RWPE2 (cell line): ENCODE data around the gene PRKG1.
A peak's percentile ranks its signal among the peaks of the same experiment; 100 is the strongest.

Experiments
- ATAC-seq: fragments of 200-7000 bp; cut with Tn5 transposase; 3 replicates; pipeline ENCODE4 v1.9.1; 2021; ENCODE audit warnings: low read depth
- DNase-seq: peaks from one replicate; pipeline ENCODE4 v3.0.0-alpha.2; 2020; ENCODE audit warnings: low spot score
- H3K27ac ChIP-seq: fragments of 450-650 bp; 2 replicates; pipeline ENCODE4 v1.5.1; 2017; ENCODE audit warnings: mild to moderate bottlenecking; ENCODE audit not compliant: poor library complexity, severe bottlenecking
- H3K27me3 ChIP-seq: fragments of 250-450 bp; sonication (Bioruptor Pico); 2 replicates; pipeline ENCODE4 v1.5.1; 2021; ENCODE audit warnings: mild to moderate bottlenecking, moderate library complexity; ENCODE audit not compliant: insufficient read depth, poor library complexity, severe bottlenecking
- H3K36me3 ChIP-seq: fragments of 250-450 bp; sonication (Bioruptor Pico); 2 replicates; pipeline ENCODE4 v1.5.1; 2020; ENCODE audit warnings: low read depth, mild to moderate bottlenecking, moderate library complexity
- H3K4me1 ChIP-seq: fragments of 250-450 bp; sonication (Bioruptor Pico); 2 replicates; pipeline ENCODE4 v1.5.1; 2021; ENCODE audit warnings: mild to moderate bottlenecking, moderate library complexity; ENCODE audit not compliant: insufficient read depth, poor library complexity, severe bottlenecking
- H3K4me3 ChIP-seq: fragments of 250-450 bp; sonication (Bioruptor Pico); 2 replicates; pipeline ENCODE4 v1.5.1; 2021; ENCODE audit warnings: mild to moderate bottlenecking, moderate library complexity; ENCODE audit not compliant: severe bottlenecking
- H3K9me3 ChIP-seq: fragments of 250-450 bp; sonication (Bioruptor Pico); 2 replicates; pipeline ENCODE4 v1.5.1; 2021; ENCODE audit warnings: mild to moderate bottlenecking, moderate library complexity; ENCODE audit not compliant: severe bottlenecking
- CTCF ChIP-seq: fragments of 450-650 bp; IDR thresholded peaks from one replicate; pipeline ENCODE4 v1.5.1; 2017; ENCODE audit warnings: mild to moderate bottlenecking, moderate library complexity; ENCODE audit not compliant: poor library complexity, severe bottlenecking

Gene PRKG1

GRCh38 chr10:51170518-51171245 lies 96.4 kb downstream of the PRKG1 start:
- Histone ChIP-seq H3K27me3 (no peaks in the 10 kb centered on the region), H3K36me3 (no peaks in the 10 kb centered on the region), H3K9me3 (no peaks in the 10 kb centered on the region), H3K4me3 (no peak overlapping the region), H3K27ac (no peak overlapping the region), H3K4me1 (no peaks in the 10 kb centered on the region)
- no peak for DNase-seq
- ATAC-seq: 0 out of 3 replicates have a peak, but pooled peaks have one; percentile 35
- TF ChIP-seq CTCF: no peak

GRCh38 chr10:51171946-51172345 lies 97.7 kb downstream of the PRKG1 start:
- no peak for DNase-seq
- Histone ChIP-seq H3K27ac (no peak overlapping the region), H3K36me3 (no peaks in the 10 kb centered on the region), H3K27me3 (no peaks in the 10 kb centered on the region), H3K9me3 (no peaks in the 10 kb centered on the region), H3K4me1 (no peaks in the 10 kb centered on the region), H3K4me3 (no peak overlapping the region)
- TF ChIP-seq CTCF: no peak
- peak; percentile 31; the same call in 2 of the 3 replicates for ATAC-seq

- ATAC-seq: peak; percentile 19; the same call in 1 of the 3 replicates
These were observed 102.8 kb downstream of the PRKG1 start for GRCh38 chr10:51176976-51177695.

GRCh38 chr10:51178634-51179033 lies 104.3 kb downstream of the PRKG1 start:
- Histone ChIP-seq H3K27ac (no peak overlapping the region), H3K4me1 (no peaks in the 10 kb centered on the region), H3K4me3 (no peak overlapping the region), H3K36me3 (no peaks in the 10 kb centered on the region), H3K9me3 (no peaks in the 10 kb centered on the region), H3K27me3 (no peaks in the 10 kb centered on the region)
- TF ChIP-seq CTCF: no peak
- DNase-seq: no peak
- no peak for ATAC-seq

More at GRCh38 chr10:51176976-51177695, 102.8 kb downstream of the PRKG1 start:
- Histone ChIP-seq H3K4me1 (no peaks in the 10 kb centered on the region), H3K9me3 (no peaks in the 10 kb centered on the region), H3K27me3 (no peaks in the 10 kb centered on the region), H3K27ac (no peak overlapping the region), H3K36me3 (no peaks in the 10 kb centered on the region), H3K4me3 (no peak overlapping the region)
- TF ChIP-seq CTCF: no peak
- no peak for DNase-seq
